HS-27A (cell line): Measurements from ENCODE around the gene SKP1.

ENCODE experiments used
- DNase-seq: peaks from one replicate; pipeline ENCODE4 v3.0.0-alpha.2; 2012; ENCODE audit warnings: low read depth, missing footprints

SKP1 gene

DNA sequence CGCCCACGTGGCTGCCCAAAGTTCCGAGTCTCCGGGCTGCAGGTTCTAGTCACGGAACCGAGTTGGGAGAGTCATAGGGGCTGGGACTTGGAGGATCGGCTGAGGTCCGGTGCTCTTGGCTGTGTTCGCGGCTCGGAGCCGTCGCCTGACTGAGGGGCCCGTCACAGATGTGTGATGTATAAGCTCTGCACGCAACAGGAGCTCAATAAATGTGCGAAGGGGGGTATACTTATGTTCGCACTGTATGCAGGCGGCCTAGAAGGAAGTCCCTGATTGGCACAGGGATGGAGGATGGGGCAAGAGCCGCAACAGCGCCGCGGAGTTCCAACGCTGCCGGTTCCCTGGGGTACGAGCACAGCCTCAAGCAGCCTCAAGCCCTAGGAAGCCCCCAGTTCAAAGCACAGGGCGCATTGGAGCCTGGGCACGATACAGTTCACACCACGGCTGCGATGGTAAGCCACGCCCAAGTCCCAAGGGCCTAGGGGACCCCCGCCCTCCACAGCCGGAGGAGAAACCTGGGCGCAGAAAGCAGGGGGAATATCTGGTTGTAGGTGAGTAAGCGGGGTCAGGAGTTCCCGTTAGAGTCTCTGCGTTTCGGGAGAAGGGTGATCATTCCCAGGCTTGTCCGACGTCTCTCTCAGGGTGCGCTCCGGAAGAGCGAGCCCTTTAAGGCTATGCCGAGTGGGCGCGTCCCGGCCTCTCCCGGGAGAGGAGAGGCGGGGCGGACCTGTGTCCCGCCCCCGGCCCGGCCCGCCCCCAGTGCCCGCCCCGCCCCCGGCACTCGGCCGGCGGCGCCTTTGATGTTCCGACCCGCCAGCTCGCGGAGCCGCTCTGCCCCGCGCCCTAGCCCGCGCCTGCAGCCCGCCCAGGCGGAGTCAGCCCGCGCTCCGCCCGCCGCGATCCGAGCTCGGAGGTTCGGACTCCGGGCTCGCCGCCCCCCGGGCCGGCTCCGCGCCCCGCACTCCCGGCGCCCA is 62.6 kb downstream of the SKP1 start, which contains the start of gene TCF7:
Gene TCF7 (plus strand): TSS at position 780 of the 974 bp plus-strand sequence. CDS start 226 bp downstream, outside the sequence.
- no peak for DNase-seq

DNA sequence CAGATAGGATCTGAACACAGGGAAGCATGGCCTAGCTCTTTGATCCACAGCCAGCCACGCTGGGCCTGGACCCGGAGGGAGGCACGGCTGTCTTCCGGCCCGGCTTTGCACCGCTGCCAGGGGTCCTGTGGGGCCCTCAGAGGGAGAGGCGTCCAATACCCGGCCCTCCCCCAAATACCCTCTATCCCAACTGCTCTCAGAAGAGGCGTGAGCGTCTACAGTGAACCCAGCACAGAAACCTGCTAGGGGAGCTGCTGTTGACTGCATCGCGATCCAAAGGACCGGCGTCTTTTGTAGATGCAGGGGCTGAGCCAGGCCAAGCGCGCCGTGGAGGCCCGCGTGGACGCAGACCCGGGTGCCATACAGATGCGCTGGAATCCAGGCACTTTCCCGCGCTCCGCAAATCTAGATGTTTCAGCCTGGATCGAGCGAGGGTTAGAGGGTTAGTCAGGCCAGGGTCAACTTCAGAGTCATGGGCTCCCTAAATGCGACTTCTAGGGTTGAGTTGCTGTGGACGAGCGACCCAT is 63.3 kb downstream of the SKP1 start:
- DNase-seq: no peak

DNA sequence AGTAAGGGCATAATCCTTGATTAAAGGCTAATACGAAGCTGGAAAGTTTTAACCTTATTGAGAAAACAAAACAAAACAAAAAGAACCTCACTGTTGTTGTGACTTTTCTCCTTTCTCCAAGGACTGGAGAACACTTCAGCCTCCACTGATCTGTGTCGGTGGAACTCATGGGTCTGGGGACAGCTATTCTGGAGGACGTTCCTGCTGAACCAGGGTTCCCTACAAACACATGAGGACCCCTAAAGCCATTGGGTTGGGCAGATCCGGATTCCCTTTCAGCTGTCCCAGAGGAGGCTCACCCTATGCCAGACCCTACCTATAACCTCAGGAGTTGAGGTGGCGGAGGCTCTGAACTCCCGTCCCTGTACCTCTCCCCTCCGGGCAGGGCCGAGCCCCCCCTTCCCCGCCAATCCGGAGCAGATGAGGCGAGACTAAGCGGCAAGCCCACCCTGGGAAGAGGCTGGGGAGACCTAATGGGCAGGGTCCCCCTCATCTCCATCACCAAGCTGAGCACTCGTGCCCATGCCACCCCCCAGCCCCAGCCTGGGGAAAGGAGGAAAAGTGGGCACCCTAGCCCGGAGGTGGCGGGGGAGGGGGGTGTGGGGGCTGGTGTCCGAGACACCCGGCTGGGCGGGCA is 63.9 kb downstream of the SKP1 start:
- DNase-seq: no peak

DNA sequence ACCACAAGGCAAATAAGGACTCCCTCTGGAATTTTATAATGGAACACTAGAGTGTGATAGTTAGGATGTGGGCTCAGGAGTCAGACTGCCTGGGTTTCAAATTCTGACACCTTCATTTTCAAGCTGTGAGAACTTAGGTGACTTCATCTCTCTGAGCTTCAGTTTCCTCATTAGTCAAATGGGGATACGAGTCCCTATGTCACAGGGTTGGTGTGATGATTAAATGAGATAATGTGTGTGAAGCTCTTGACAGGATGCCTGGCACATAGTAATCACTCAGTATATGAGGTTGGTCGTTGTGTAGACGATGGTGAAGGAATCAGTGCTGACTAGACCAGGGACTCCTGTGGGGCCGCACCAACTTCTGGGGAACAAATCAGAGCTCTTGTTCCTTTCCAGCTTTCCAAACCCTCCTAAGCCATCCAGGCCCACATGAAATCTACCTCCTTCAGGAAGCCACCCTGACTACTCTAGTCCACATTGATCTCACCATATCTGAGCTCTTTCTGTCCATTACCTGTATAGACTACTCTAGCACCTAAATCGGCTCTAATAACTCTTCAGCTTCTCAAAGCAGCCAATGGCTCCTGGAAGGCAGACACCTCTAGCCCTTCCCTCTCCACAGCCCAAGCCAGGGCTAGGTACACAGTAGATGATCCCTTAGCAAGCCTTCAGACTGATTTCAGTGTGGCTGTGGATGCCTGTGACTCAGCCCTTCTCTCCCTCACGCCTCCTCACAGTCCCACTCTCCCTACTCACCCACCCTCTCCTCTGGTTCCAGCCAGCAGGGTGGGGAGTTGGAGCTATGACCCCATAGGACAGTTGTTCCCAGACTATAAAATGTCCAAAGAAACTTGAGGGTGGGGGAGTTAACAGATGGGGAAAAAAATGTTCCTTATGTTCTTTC is 64.8 kb downstream of the SKP1 start:
- DNase-seq: no peak

DNA sequence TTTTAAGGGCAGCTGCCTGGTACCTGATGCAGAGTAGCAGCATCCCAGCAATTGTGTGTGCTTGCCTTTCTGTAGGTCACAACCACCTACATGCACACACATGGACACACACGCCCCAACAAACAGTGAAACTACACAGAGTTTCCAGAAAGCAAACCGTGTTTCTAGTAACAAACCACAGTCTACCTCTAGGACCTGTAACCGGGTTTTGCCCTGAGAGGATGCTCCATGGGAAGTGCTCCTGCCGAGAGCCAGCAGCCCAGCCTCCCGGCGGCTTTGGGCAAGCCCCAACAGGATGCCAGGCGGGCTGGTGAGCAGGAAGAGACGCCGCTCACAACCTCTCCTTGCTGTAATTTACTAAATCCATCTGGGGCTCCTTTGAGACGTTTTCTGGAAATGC is 66.4 kb downstream of the SKP1 start:
- DNase-seq: no peak

DNA sequence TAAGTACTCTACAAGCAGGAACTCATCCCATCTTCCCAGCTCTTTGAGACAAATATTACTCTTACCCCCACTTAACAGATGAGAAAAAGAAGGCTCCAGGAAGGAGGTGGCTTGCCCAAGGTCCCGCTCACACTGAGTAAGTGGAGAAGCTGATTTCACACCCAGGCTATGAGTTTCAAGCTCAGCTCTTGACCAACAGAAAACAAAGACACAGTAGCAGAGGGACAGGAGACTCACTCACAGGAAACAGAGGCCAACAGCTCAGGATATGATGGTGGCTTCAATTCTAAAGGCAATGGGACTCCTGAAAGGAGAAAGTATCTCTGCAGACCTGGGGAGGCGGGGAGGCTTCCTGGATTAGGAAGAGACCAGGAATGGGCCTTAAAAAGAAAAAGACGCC is 69.0 kb downstream of the SKP1 start:
- no peak for DNase-seq

DNA sequence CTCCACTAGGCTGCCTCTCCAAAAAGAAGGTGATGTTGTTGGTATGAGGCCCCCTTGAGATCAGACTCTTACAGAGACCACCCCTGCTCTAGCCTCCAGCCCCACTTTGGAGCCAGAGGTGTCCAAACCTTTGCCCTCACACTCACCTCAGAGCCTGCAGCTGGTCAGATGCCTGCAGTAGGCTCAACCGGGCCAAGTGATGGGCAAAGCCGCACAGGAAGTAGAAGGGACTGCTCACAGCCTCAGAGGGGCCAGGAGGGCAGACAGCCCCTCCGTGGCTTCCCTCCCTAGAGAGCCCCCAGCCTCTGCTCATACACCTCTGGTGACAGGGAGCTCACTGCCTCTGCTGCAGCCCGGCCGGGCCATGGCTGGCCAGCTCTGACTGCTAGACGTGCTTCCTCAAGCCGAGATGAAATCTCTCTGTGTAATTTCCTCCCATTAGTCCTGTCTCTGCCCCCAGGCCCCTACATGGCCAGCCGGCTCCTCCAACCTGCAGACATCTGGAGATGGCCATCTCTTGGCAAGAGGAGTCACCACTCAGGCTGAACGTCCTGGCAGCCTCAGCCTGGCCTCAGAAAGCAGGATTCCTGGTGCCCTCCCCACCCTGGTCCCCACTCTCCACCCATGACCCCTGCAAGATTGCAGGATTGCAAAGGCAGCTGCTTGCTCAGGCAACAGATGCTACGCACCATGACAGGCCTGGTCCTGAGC is 69.6 kb downstream of the SKP1 start:
- DNase-seq: no peak

DNA sequence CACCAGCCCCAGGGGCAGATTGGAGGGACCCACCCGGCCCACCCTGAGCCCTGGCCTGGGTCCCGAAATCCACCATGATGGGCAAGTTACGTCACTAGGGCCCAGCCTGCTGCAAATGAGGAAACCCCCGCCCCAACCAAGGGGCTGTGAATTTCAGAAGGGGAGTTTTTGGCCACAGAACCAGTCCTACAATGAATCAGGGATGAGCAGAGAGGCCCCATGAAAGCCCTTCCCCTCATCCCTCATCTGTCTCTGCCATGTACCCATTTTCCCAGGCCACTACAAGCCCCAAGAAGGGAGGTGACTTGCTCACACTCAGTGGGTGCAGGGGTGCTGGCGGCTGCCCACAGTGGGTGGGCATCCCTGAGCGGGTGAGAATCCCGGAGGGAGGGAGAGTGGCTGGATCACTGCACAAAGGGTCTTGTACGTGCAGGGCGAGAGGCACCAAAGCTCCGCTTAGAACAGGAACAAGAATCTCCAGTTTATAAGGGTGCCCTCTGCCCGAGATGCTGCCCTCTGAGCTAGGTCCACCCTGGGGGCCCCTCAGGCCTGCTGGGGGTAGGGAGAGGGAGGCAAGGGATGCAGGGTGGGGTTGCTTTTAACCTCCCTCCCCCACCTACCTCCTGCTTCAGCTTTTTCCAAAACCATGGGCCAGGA is 72.6 kb downstream of the SKP1 start:
- no peak for DNase-seq

DNA sequence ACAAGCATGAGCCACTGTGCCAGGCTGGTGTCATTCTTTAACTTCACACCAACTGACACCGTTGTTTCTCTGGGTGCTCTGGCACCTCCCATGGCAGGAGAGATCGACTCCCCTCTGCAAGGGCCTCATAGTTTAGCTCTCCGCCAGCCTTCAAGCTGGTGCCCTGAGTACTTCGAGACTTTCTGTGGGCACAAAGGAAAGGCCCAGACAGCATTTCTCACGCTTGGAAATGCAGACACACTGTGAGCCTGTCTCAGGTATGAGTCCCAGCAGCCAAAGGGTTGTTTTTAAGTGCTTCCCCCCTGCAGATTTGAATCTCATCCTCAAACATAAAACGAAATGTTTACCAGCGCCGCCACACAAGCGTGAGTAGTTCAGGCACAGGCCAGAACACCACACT is 73.4 kb downstream of the SKP1 start:
- DNase-seq: no peak

DNA sequence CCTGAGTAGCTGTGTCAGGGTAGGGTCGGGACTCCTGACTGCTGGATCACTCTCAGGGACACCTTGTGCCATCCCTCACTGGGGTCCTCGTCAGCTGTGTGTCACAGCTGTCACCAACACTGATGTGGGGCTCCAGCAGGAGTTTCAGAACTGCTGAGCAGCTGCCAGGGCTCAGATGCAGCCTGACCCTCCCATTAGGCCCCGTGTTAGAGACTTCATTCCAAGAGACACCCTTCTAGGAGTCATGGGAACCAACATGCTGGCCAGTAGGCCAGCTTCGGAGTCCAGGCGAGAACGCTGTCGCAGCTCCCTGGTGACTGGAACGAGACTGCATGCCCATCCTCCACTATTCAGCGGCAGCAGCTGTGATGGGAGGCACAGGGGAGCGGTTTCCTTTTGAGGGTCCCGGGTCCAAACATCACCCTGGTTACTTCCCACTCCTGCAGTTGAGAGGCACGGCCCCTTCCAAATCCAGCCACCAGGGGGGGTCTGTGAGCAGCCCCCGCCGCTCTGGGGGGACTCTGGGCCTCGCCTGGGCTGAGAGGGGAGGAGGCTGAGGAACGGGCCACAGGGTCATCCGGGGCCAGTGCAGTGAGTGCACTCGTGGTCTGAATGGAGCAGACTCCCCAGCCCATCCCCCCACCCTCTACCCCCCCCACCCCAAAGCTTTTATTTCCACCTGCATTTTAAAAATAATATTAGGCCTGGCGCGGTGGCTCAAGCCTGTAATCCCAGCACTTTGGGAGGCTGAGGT is 74.9 kb downstream of the SKP1 start:
- no peak for DNase-seq

DNA sequence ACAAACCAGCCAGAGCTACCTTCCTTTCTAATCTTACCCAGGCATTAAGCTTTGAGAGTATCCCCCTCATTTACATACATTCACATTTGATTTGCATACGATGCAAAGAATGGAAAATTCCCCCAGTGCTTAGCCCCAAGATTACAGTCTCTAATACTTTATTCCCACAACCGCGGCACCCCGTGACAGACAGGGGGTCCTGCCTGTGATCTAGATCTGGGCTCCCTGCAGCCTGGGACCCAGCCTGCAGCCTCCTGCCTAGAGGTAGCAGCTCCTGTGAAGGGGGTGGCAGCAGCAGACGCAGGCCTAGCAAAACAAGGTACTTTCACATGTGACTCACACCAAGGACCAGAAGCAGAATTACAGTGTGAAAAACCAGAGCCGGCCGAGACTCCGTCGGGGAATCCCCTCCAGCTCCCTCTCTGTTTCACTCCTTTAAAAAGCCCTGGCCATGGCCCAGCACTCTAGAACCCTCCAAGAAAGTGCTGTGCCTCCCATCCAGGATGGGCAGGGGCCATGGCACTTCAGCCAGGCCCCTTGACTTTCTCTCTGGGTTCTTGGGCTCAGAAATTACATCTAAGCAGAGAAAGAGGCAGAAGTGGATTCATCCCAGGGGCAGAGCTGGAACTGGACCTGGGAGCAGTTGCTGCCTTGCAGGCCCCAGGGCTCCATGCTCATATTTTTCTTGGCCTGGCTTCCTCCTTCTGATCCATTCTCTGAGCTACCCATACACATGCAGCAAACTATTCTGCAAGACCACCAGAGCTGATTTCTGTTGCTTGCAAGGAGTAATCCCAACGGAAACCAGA is 76.3 kb downstream of the SKP1 start:
- no peak for DNase-seq

DNA sequence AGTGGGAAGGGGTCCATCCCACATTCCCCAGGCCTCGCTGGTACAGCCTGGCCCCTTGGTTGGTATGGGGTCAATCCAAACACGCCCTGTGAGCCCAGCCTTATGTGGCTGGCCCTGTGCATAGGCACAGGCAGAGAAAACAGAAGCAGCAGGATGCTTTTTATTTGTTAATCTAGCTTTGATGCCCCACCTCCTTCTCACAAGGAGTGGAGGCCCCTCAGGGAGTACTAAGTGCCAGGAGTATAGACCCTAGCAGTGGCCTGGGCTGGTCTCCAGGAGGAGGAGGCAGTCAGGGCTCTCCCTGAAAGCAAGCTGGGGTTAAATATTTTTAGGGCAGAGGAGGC is 76.8 kb downstream of the SKP1 start:
- DNase-seq: no peak

DNA sequence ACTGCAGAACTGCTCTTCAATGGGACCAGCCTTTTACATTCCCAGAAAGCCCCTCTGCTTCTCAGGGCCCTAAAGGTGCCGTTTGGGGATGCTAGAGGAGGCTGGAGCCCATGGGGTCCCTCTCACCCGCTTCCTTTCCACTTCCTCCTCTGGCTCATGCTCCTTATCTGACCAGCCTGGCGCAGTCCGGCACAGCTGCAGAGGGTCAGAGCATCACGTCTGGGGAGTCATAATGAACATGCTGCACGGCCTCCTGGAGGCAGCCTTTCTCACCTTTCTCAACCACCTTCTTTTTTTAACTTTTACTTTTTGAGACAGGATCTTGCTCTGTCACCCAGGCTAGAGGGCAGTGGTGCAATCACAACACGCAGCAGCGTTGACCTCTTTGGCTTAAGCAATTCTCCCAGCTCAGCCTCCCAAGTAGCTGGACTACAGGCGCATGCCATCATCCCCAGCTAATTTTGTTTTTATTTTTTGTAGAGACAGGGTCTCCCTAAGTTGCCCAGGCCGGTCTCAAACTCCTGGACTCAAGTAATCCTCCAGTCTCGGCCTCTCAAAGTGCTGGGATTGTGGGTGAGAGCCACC is 77.4 kb downstream of the SKP1 start:
- DNase-seq: no peak
